Keratinocyte (primary cell): ENCODE data around the gene ABL2.

ENCODE experiments used
- CTCF ChIP-seq, 3 experiments: IDR thresholded peaks in 1 of 3; conservative IDR thresholded peaks in 1 of 3; optimal IDR thresholded peaks in 1 of 3; 2 replicates in 2 of 3; 3 replicates in 1 of 3; pipeline versions ENCODE3 to v1.5.1; 2011; ENCODE audit warnings: low read length in 3 of 3, mild to moderate bottlenecking in 3 of 3, moderate library complexity in 2 of 3, control low read depth in 1 of 3, inconsistent platforms in 1 of 3; ENCODE audit not compliant: insufficient read depth in 2 of 3; ENCODE audit errors: extremely low read depth in 1 of 3
- EZH2 ChIP-seq: IDR thresholded peaks from one replicate; pipeline ENCODE4 v1.6.1; 2012; ENCODE audit warnings: inconsistent platforms, mild to moderate bottlenecking, low read length, moderate library complexity

DNA sequence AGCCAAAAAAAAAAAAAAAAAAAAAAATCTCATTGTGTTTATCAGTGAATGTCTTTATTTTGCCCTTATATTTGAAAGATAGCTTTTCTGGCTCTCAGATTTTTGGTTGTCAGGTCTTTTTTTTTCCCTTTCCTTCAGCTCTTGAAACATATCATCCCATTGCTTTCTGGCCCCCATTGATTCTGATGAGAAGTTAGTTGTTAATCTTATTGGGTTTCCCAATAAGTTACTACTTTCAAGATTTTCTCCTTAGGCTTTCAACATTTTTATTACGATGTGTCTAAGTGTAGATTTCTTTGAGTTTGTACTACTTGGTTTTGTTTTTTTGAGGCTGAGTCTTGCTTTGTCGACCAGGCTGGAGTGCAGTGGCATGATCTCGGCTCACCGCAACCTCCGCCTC lies 49.4 kb upstream of the ABL2 start:
- no peak for TF ChIP-seq CTCF (optimal IDR thresholded peaks at IDR 0.05 in 1 of 3, IDR thresholded peaks at IDR 0.05 in 1 of 3, conservative IDR thresholded peaks at IDR 0.05 in 1 of 3; ENCODE audit: extremely low read depth in 1 of 3, insufficient read depth in 2 of 3, low read length in 3 of 3)
- no peak for TF ChIP-seq EZH2
